K562 (cell line): ENCODE measurements around the gene PHB1. TPM values are rescaled to one million over a fixed set of nuclear protein-coding genes. Genes with fewer than 3 reads are reported as not detected.

ENCODE experiments used
- ATF2 ChIP-seq: sonication (generic); formaldehyde crosslinking; IDR thresholded peaks from 2 replicates; pipeline ENCODE4 v1.8.1; 2022; ENCODE audit warnings: missing genetic modification reagents
- C11orf30 ChIP-seq: fragments of 450-650 bp; IDR thresholded peaks from 2 replicates; pipeline ENCODE4 v1.6.1; 2016; ENCODE audit warnings: low read depth, mild to moderate bottlenecking
- DDX20 ChIP-seq: fragments of 450-650 bp; IDR thresholded peaks from 2 replicates; pipeline ENCODE4 v1.6.1; 2016; ENCODE audit warnings: missing genetic modification characterization, low read depth, mild to moderate bottlenecking, missing compliant biosample characterization, moderate library complexity
- ETV6 ChIP-seq, 3 experiments: fragments of 150-350 bp in 1 of 3; sonication (generic) in 1 of 3; formaldehyde crosslinking in 1 of 3; IDR thresholded peaks; 2 replicates each; pipeline versions ENCODE4 v1.6.1 to v1.8.0; 2014 to 2022; ENCODE audit warnings: borderline replicate concordance in 2 of 3, low read depth in 2 of 3, antibody characterized with exemption in 1 of 3, low read length in 1 of 3, mild to moderate bottlenecking in 1 of 3, missing genetic modification reagents in 1 of 3
- FOXJ3 ChIP-seq: sonication (generic); formaldehyde crosslinking; IDR thresholded peaks from 2 replicates; pipeline ENCODE4 v1.4.0; 2020; ENCODE audit warnings: mild to moderate bottlenecking, missing genetic modification reagents
- HDAC2 ChIP-seq: fragments of 450-650 bp; IDR thresholded peaks from 2 replicates; pipeline ENCODE4 v1.6.1; 2016; ENCODE audit warnings: mild to moderate bottlenecking
- IRF2 ChIP-seq: sonication (generic); formaldehyde crosslinking; IDR thresholded peaks from 2 replicates; pipeline ENCODE4 v1.8.1; 2022; ENCODE audit warnings: mild to moderate bottlenecking, missing genetic modification reagents
- NCOA2 ChIP-seq, 2 experiments: fragments of 450-650 bp; IDR thresholded peaks; 2 replicates each; pipeline ENCODE4 v1.6.1; 2018; ENCODE audit warnings: mild to moderate bottlenecking in 2 of 2, moderate library complexity in 1 of 2; ENCODE audit not compliant: partially characterized antibody in 2 of 2
- NFE2 ChIP-seq: IDR thresholded peaks from 2 replicates; pipeline ENCODE4 v1.6.1; 2014; ENCODE audit warnings: antibody characterized with exemption, low read depth
- PHF8 ChIP-seq: fragments of 200-600 bp; sonication (generic); IDR thresholded peaks from 2 replicates; pipeline ENCODE4 v1.6.1; 2012; ENCODE audit warnings: mixed run types, mild to moderate bottlenecking, inconsistent platforms, low read length, moderate library complexity, borderline replicate concordance
- POLR3A ChIP-seq: IDR thresholded peaks from 2 replicates; pipeline ENCODE4 v1.6.1; 2011; ENCODE audit warnings: borderline replicate concordance, mild to moderate bottlenecking, moderate library complexity; ENCODE audit not compliant: insufficient read length, insufficient read depth; ENCODE audit errors: extremely low read depth
- POLR3G ChIP-seq: IDR thresholded peaks from 2 replicates; pipeline ENCODE4 v1.6.1; 2011; ENCODE audit not compliant: insufficient read length, insufficient replicate concordance; ENCODE audit errors: extremely low read depth
- RHOXF2B ChIP-seq: fragments of 250-450 bp; sonication (Bioruptor Pico); conservative IDR thresholded peaks from 2 replicates; pipeline ENCODE4 v1.5.1; 2021
- SMAD3 ChIP-seq: fragments of 450-650 bp; formaldehyde crosslinking; conservative IDR thresholded peaks from 2 replicates; pipeline ENCODE4 v1.4.0; 2020; ENCODE audit warnings: mild to moderate bottlenecking
- SP1 ChIP-seq: sonication (generic); formaldehyde crosslinking; IDR thresholded peaks from 2 replicates; pipeline ENCODE4 v1.8.1; 2022; ENCODE audit warnings: mild to moderate bottlenecking, missing genetic modification reagents
- ZNF318 ChIP-seq, 2 experiments: fragments of 450-650 bp; IDR thresholded peaks; 2 replicates each; pipeline ENCODE4 v1.6.1; 2016; ENCODE audit warnings: mild to moderate bottlenecking in 2 of 2, borderline replicate concordance in 1 of 2, low read depth in 1 of 2, moderate library complexity in 1 of 2
- ZNF444 ChIP-seq: fragments of 250-450 bp; sonication (Bioruptor Pico); IDR thresholded peaks from 2 replicates; pipeline ENCODE4 v1.4.0; 2020; ENCODE audit warnings: mild to moderate bottlenecking, moderate library complexity
- ZNF696 ChIP-seq: fragments of 250-450 bp; sonication (Bioruptor Pico); conservative IDR thresholded peaks from 2 replicates; pipeline ENCODE4 v1.4.0; 2020; ENCODE audit warnings: mild to moderate bottlenecking, moderate library complexity
- ZNF75A ChIP-seq: fragments of 450-650 bp; formaldehyde crosslinking; IDR thresholded peaks from 2 replicates; pipeline ENCODE4 v1.4.0; 2020; ENCODE audit warnings: mild to moderate bottlenecking
- polyA plus RNA-seq, 8 experiments: library from polyadenylated mRNA; depleted of rRNA in 4 of 8; stranded (reverse) in 5 of 8; unstranded in 3 of 8; fragments of >200 nt; fragmentation: Nextera tagmentation in 2 of 8; fragmentation: Illumina TruSeq in 1 of 8; extraction: Ambion mirVana in 2 of 8; extraction: Trizol in 1 of 8; gene quantifications; 2 replicates each; pipeline versions ENCODE4 v1.2.1 to v1.2.3, GENCODE V29; 2011 to 2014; ENCODE audit warnings: inconsistent platforms in 1 of 8, missing spikeins in 1 of 8
- total RNA-seq, 7 experiments: library from RNA; depleted of rRNA in 6 of 7; stranded (reverse); fragments of >200 nt in 6 of 7; fragmentation: Illumina TruSeq in 2 of 7; extraction: Trizol in 2 of 7; gene quantifications; 2 replicates each; pipeline versions ENCODE4 v1.2.1 to v1.2.3, GENCODE V29; 2011 to 2021; ENCODE audit warnings: low replicate concordance in 1 of 7

Gene PHB1
- total and polyA plus RNA-seq, 9 of the 15 experiments (the other 6 are each of a cell fraction or from before 2014, with no cell fraction given): 191 to 818 (median 349) TPM

- no peak for TF ChIP-seq ZNF318 (IDR thresholded peaks at IDR 0.05; ENCODE audit: borderline replicate concordance in 1 of 2, low read depth in 1 of 2)
- TF ChIP-seq DDX20 (tag): 0 out of 2 replicates have a peak, but pooled peaks have one; percentile 21
- TF ChIP-seq HDAC2: peak; percentile 58
- TF ChIP-seq POLR3A: no peak
- TF ChIP-seq ATF2 (CRISPR knock-in tag): no peak
- TF ChIP-seq SMAD3 (CRISPR knock-in tag): peak; percentile 69; the same call in 1 of the 2 replicates
- no peak for TF ChIP-seq NFE2
- TF ChIP-seq NCOA2 (IDR thresholded peaks at IDR 0.05; ENCODE audit: partially characterized antibody in 2 of 2): no peak
- TF ChIP-seq ZNF696 (CRISPR knock-in tag): no peak
- no peak for TF ChIP-seq POLR3G
- no peak for TF ChIP-seq ZNF444
- TF ChIP-seq ETV6 (IDR thresholded peaks at IDR 0.05; ENCODE audit: borderline replicate concordance in 1 of 2, low read depth in 2 of 2, low read length in 1 of 2): no peak
- TF ChIP-seq ETV6 (CRISPR knock-in tag; IDR thresholded peaks at IDR 0.05; ENCODE audit: borderline replicate concordance): no peak
- TF ChIP-seq FOXJ3: no peak
- peak; percentile 89 for TF ChIP-seq C11orf30
- no peak for TF ChIP-seq IRF2 (CRISPR knock-in tag)
- no peak for TF ChIP-seq RHOXF2B (CRISPR knock-in tag)
- TF ChIP-seq ZNF75A (CRISPR knock-in tag): no peak
- TF ChIP-seq PHF8: peak; percentile 95; the same call in 1 of the 2 replicates
- peak; percentile 85 for TF ChIP-seq SP1 (CRISPR knock-in tag)
Measured at GRCh38 chr17:49414622-49415350, at the start of gene PHB1 (continued).
